ENCODE measurements around the gene SP1.
"Not testable (repeated sequence)": the region's sequence is repeated elsewhere in the genome, so short reads cannot be mapped to it uniquely, and the experiment has no call there.

The SP1 gene

DNA sequence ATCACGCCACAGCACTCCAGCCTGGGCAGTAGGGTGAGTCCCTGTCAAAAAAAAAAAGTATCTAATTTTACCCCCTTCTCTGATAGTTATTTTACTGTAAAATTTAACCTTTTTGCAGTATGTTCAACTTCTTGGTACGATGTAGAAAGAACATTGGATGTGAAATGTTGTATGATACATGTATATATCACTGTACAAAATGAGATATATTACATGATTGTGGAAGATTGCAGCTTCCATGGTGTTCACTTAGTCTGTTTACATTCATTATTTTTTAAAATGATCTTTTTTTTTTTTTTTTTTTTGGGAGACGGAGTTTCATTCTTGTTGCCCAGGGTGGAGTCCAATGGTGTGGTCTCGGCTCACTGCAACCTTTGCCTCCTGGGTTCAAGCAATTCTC is 9.0 kb downstream of the SP1 start:
- Histone ChIP-seq H2AFZ (ENCODE audit: low read depth, low read length, severe bottlenecking) (no peak overlapping the region), H3K36me3 (ENCODE audit: low read length) (peaks cover 9% of the 10 kb centered on the region), H3F3A (ENCODE audit: insufficient read depth) (no peaks in the 10 kb centered on the region; the same call in 1 of the 2 replicates), H3K4me2 (ENCODE audit: low read depth, low read length, poor library complexity, severe bottlenecking) (no peak overlapping the region), H3K27me3 (ENCODE audit: low read length) (no peaks in the 10 kb centered on the region), H4K20me1 (ENCODE audit: low read depth, low read length) (peaks cover 4% of the 10 kb centered on the region; the same call in 1 of the 2 replicates), H3K9me3 (ENCODE audit: insufficient read depth, low read length) (no peaks in the 10 kb centered on the region), H3K4me3 (ENCODE audit: insufficient read depth, low read length, poor library complexity, severe bottlenecking) (no peak overlapping the region), H3K79me2 (ENCODE audit: insufficient read depth, low read length) (peaks cover 88% of the 10 kb centered on the region), H3K27ac (ENCODE audit: low read depth, low read length) (no peak overlapping the region), H3K9ac (ENCODE audit: low read length) (no peak overlapping the region), H3K9me2 (replicated peaks; ENCODE audit: insufficient read depth, low read length) (no peaks in the 10 kb centered on the region)
- TF ChIP-seq EZH2phosphoT487 (conservative IDR thresholded peaks at IDR 0.05; ENCODE audit: low read length): no peak

DNA sequence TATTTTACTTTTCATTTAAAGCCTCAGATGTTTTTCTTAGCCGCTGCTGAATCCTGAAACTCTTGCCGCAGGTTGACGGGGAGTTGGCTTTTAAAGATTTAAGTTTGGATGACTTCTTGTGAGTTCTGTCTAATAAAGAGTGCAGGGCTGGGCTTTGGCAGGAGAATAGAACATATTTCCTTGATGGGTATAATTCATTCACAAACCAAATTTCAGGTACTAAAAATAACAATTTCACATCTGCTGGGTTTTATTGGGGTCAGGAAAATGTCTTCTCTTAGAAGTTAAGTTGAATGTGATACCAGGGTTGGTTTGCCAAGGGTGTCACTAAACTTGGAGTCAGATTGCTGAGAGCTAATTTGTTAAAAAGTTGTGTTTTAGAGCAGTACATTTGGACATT is 9.7 kb downstream of the SP1 start:
- no peak overlapping the region for H3K4me3 ChIP-seq (ENCODE audit: insufficient read depth, low read length, poor library complexity, severe bottlenecking)
- H3K9ac ChIP-seq (ENCODE audit: low read length): no peak overlapping the region
- H3K9me3 ChIP-seq (ENCODE audit: insufficient read depth, low read length): no peaks in the 10 kb centered on the region
- H3K36me3 ChIP-seq (ENCODE audit: low read length): peaks cover 9% of the 10 kb centered on the region
- no peak for TF ChIP-seq EZH2phosphoT487 (conservative IDR thresholded peaks at IDR 0.05; ENCODE audit: low read length)
- TF ChIP-seq, protein P1, sequence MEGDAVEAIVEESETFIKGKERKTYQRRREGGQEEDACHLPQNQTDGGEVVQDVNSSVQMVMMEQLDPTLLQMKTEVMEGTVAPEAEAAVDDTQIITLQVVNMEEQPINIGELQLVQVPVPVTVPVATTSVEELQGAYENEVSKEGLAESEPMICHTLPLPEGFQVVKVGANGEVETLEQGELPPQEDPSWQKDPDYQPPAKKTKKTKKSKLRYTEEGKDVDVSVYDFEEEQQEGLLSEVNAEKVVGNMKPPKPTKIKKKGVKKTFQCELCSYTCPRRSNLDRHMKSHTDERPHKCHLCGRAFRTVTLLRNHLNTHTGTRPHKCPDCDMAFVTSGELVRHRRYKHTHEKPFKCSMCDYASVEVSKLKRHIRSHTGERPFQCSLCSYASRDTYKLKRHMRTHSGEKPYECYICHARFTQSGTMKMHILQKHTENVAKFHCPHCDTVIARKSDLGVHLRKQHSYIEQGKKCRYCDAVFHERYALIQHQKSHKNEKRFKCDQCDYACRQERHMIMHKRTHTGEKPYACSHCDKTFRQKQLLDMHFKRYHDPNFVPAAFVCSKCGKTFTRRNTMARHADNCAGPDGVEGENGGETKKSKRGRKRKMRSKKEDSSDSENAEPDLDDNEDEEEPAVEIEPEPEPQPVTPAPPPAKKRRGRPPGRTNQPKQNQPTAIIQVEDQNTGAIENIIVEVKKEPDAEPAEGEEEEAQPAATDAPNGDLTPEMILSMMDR (IDR thresholded peaks at IDR 0.05; ENCODE audit: insufficient read depth, low read length, poor library complexity, severe bottlenecking): no peak
- H3F3A ChIP-seq (ENCODE audit: insufficient read depth): no peaks in the 10 kb centered on the region; the same call in 1 of the 2 replicates
- peaks cover 90% of the 10 kb centered on the region for H3K79me2 ChIP-seq (ENCODE audit: insufficient read depth, low read length)
- H4K20me1 ChIP-seq (ENCODE audit: low read depth, low read length): peaks cover 4% of the 10 kb centered on the region; the same call in 1 of the 2 replicates
- no peaks in the 10 kb centered on the region for H3K27me3 ChIP-seq (ENCODE audit: low read length)
- H2AFZ ChIP-seq (ENCODE audit: low read depth, low read length, severe bottlenecking): no peak overlapping the region
- H3K9me2 ChIP-seq (replicated peaks; ENCODE audit: insufficient read depth, low read length): no peaks in the 10 kb centered on the region
- no peak overlapping the region for H3K27ac ChIP-seq (ENCODE audit: low read depth, low read length)
- H3K4me2 ChIP-seq (ENCODE audit: low read depth, low read length, poor library complexity, severe bottlenecking): peak overlapping the region; percentile 31

DNA sequence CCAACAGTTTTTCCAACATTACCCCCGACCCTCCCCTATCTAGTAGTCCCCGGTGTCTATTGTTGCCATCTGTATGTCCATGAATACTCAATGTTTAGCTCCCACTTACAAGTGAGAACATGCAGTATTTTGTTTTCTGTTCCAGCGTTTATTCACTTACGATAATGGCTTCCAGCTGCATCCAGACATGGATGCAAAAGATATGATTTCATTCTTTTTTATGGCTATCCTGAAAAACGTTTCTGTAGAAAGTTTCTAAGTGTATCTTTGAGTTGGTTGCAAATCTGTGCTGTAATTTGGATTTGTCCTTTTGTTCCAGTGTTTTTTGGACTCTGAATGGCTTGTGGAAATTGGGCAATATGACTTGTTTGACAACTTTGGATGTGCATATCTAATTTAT is 11.7 kb downstream of the SP1 start:
- no peaks in the 10 kb centered on the region for H3K9me3 ChIP-seq (ENCODE audit: insufficient read depth, low read length)
- H3K4me3 ChIP-seq (ENCODE audit: insufficient read depth, low read length, poor library complexity, severe bottlenecking): no peak overlapping the region
- H4K20me1 ChIP-seq (ENCODE audit: low read depth, low read length): 0 out of 2 replicates have a peak, but pooled peaks cover 4% of the 10 kb centered on the region
- H3K9ac ChIP-seq (ENCODE audit: low read length): no peak overlapping the region
- no peak overlapping the region for H2AFZ ChIP-seq (ENCODE audit: low read depth, low read length, severe bottlenecking)
- no peak overlapping the region for H3K27ac ChIP-seq (ENCODE audit: low read depth, low read length)
- no peaks in the 10 kb centered on the region; the same call in 1 of the 2 replicates for H3F3A ChIP-seq (ENCODE audit: insufficient read depth)
- peaks cover 9% of the 10 kb centered on the region for H3K36me3 ChIP-seq (ENCODE audit: low read length)
- H3K79me2 ChIP-seq (ENCODE audit: insufficient read depth, low read length): peaks cover 88% of the 10 kb centered on the region
- H3K4me2 ChIP-seq (ENCODE audit: low read depth, low read length, poor library complexity, severe bottlenecking): no peak overlapping the region
- H3K9me2 ChIP-seq (replicated peaks; ENCODE audit: insufficient read depth, low read length): no peaks in the 10 kb centered on the region
- H3K27me3 ChIP-seq (ENCODE audit: low read length): no peaks in the 10 kb centered on the region
- TF ChIP-seq EZH2phosphoT487 (conservative IDR thresholded peaks at IDR 0.05; ENCODE audit: low read length): no peak
- TF ChIP-seq, protein P1 (IDR thresholded peaks at IDR 0.05; ENCODE audit: insufficient read depth, low read length, poor library complexity, severe bottlenecking): no peak

DNA sequence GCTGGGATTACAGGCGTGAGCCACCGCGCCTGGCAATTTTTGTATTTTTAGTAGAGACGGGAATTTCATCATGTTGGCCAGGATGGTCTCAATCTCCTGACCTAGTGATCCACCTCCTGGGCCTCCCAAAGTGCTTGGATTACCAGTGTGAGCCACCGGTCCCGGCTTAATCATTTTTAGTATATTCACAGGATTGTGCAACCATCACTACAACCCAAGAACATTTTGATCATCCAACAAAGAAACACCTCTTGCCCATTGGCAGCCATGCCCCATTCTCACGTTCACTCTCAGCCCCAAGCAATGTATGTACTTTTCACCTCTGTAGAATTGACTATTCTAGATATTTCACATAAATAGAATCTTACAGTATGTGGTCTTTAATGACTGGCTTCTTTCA is 19.9 kb downstream of the SP1 start:
- H4K20me1 ChIP-seq (ENCODE audit: low read depth, low read length): peaks cover 6% of the 10 kb centered on the region; the same call in 1 of the 2 replicates
- H3K79me2 ChIP-seq (ENCODE audit: insufficient read depth, low read length): peaks cover 53% of the 10 kb centered on the region
- H3K9ac ChIP-seq (ENCODE audit: low read length): no peak overlapping the region
- no peak overlapping the region for H3K27ac ChIP-seq (ENCODE audit: low read depth, low read length)
- H3K9me2 ChIP-seq (replicated peaks; ENCODE audit: insufficient read depth, low read length): no peaks in the 10 kb centered on the region
- H3K27me3 ChIP-seq (ENCODE audit: low read length): no peaks in the 10 kb centered on the region
- H3K9me3 ChIP-seq (ENCODE audit: insufficient read depth, low read length): no peaks in the 10 kb centered on the region
- H3K36me3 ChIP-seq (ENCODE audit: low read length): peaks cover 2% of the 10 kb centered on the region; the same call in 1 of the 2 replicates
- peaks cover 3% of the 10 kb centered on the region; the same call in 1 of the 2 replicates for H3F3A ChIP-seq (ENCODE audit: insufficient read depth)
- TF ChIP-seq, protein P1 (IDR thresholded peaks at IDR 0.05; ENCODE audit: insufficient read depth, low read length, poor library complexity, severe bottlenecking): no peak
- TF ChIP-seq EZH2phosphoT487 (conservative IDR thresholded peaks at IDR 0.05; ENCODE audit: low read length): no peak
- H3K4me3 ChIP-seq (ENCODE audit: insufficient read depth, low read length, poor library complexity, severe bottlenecking): no peak overlapping the region
- no peak overlapping the region for H3K4me2 ChIP-seq (ENCODE audit: low read depth, low read length, poor library complexity, severe bottlenecking)
- H2AFZ ChIP-seq (ENCODE audit: low read depth, low read length, severe bottlenecking): no peak overlapping the region

DNA sequence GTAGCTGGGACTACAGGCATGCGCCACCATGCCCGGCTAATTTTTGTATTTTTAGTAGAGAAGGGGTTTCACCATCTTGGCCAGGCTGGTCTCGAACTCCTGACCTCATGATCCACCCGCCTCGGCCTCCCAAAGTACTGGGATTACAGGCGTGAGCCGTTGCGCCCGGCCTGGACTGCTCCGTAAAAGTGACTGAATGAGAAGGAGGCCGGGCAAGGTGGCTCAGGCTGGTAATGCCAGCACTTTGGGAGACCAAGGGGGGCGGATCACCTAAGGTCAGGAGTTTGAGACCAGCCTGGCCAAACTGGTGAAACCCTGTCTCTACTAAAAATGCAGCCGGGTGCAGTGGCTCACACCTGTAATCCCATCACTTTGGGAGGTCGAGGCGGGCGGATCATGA is 22.4 kb downstream of the SP1 start:
- not testable (repeated sequence) for H2AFZ ChIP-seq (ENCODE audit: low read depth, low read length, severe bottlenecking); H3K9me3 ChIP-seq (ENCODE audit: insufficient read depth, low read length); H3K36me3 ChIP-seq (ENCODE audit: low read length); H4K20me1 ChIP-seq (ENCODE audit: low read depth, low read length); H3K9me2 ChIP-seq (replicated peaks; ENCODE audit: insufficient read depth, low read length); H3K27me3 ChIP-seq (ENCODE audit: low read length); H3K27ac ChIP-seq (ENCODE audit: low read depth, low read length); H3K4me2 ChIP-seq (ENCODE audit: low read depth, low read length, poor library complexity, severe bottlenecking); H3K9ac ChIP-seq (ENCODE audit: low read length); H3K4me3 ChIP-seq (ENCODE audit: insufficient read depth, low read length, poor library complexity, severe bottlenecking); H3F3A ChIP-seq (ENCODE audit: insufficient read depth)
- peaks cover 49% of the 10 kb centered on the region for H3K79me2 ChIP-seq (ENCODE audit: insufficient read depth, low read length)

Measured in SU-DHL-6 (cell line).